ENCODE measurements around the gene TDRKH. TPM values are rescaled to one million over a fixed set of nuclear protein-coding genes. Genes with fewer than 3 reads are reported as not detected.

TDRKH gene
- total and polyA plus RNA-seq, 2 of the 13 experiments (the other 11 are each of a cell fraction or from before 2014, with no cell fraction given): 3.9 to 5.4 TPM

GRCh38 chr1:151762941-151763921 lies 27.1 kb downstream of the TDRKH start, which contains the start of gene MRPL9 (continued):
- TF ChIP-seq, protein P1, sequence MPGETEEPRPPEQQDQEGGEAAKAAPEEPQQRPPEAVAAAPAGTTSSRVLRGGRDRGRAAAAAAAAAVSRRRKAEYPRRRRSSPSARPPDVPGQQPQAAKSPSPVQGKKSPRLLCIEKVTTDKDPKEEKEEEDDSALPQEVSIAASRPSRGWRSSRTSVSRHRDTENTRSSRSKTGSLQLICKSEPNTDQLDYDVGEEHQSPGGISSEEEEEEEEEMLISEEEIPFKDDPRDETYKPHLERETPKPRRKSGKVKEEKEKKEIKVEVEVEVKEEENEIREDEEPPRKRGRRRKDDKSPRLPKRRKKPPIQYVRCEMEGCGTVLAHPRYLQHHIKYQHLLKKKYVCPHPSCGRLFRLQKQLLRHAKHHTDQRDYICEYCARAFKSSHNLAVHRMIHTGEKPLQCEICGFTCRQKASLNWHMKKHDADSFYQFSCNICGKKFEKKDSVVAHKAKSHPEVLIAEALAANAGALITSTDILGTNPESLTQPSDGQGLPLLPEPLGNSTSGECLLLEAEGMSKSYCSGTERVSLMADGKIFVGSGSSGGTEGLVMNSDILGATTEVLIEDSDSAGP (CRISPR knock-in tag; IDR thresholded peaks at IDR 0.05; ENCODE audit: borderline replicate concordance): peak; percentile 89; the same call in 1 of the 2 replicates
- TF ChIP-seq ZHX2 (IDR thresholded peaks at IDR 0.05; ENCODE audit: low read depth): 0 out of 2 replicates have a peak, but pooled peaks have one; percentile 53
- TF ChIP-seq ZHX2 (CRISPR knock-in tag; IDR thresholded peaks at IDR 0.05; ENCODE audit: borderline replicate concordance): no peak
- TF ChIP-seq GRHL1 (CRISPR knock-in tag; conservative IDR thresholded peaks at IDR 0.05): no peak
- TF ChIP-seq EED (CRISPR knock-in tag; IDR thresholded peaks at IDR 0.05): peak; percentile 63; the same call in 1 of the 2 replicates
- TF ChIP-seq PHF21A (CRISPR knock-in tag; IDR thresholded peaks at IDR 0.05): peak; percentile 81; the same call in 1 of the 2 replicates
- peak; percentile 75 for TF ChIP-seq ZNF777 (CRISPR knock-in tag; IDR thresholded peaks at IDR 0.05)
- no peak; a peak in 1 of 4 replicates for TF ChIP-seq MAFK (conservative IDR thresholded peaks at IDR 0.05 in 1 of 2, IDR thresholded peaks at IDR 0.05 in 1 of 2; ENCODE audit: low read length in 2 of 2)
- TF ChIP-seq, protein P2, sequence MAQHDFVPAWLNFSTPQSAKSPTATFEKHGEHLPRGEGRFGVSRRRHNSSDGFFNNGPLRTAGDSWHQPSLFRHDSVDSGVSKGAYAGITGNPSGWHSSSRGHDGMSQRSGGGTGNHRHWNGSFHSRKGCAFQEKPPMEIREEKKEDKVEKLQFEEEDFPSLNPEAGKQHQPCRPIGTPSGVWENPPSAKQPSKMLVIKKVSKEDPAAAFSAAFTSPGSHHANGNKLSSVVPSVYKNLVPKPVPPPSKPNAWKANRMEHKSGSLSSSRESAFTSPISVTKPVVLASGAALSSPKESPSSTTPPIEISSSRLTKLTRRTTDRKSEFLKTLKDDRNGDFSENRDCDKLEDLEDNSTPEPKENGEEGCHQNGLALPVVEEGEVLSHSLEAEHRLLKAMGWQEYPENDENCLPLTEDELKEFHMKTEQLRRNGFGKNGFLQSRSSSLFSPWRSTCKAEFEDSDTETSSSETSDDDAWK (CRISPR knock-in tag; IDR thresholded peaks at IDR 0.05): no peak
- TF ChIP-seq, protein P3, sequence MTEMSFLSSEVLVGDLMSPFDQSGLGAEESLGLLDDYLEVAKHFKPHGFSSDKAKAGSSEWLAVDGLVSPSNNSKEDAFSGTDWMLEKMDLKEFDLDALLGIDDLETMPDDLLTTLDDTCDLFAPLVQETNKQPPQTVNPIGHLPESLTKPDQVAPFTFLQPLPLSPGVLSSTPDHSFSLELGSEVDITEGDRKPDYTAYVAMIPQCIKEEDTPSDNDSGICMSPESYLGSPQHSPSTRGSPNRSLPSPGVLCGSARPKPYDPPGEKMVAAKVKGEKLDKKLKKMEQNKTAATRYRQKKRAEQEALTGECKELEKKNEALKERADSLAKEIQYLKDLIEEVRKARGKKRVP (CRISPR knock-in tag; IDR thresholded peaks at IDR 0.05): no peak
- TF ChIP-seq, protein P4, sequence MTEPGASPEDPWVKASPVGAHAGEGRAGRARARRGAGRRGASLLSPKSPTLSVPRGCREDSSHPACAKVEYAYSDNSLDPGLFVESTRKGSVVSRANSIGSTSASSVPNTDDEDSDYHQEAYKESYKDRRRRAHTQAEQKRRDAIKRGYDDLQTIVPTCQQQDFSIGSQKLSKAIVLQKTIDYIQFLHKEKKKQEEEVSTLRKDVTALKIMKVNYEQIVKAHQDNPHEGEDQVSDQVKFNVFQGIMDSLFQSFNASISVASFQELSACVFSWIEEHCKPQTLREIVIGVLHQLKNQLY (CRISPR knock-in tag; IDR thresholded peaks at IDR 0.05): no peak
- TF ChIP-seq SKI (IDR thresholded peaks at IDR 0.05; ENCODE audit: partially characterized antibody): peak; percentile 43
- peak; percentile 46; the same call in 1 of the 2 replicates for TF ChIP-seq FOXJ3 (CRISPR knock-in tag; IDR thresholded peaks at IDR 0.05; ENCODE audit: borderline replicate concordance)
